Esophagus mucosa (tissue), 1 donor: ENCODE results near the gene ZNF500. TPM values are rescaled to one million over a fixed set of nuclear protein-coding genes. Genes with fewer than 3 reads are reported as not detected.
"Not testable (repeated sequence)": the region's sequence is repeated elsewhere in the genome, so short reads cannot be mapped to it uniquely, and the experiment has no call there.

Source experiments
- ATAC-seq: fragments of 200-7000 bp; cut with Tn5 transposase; one replicate; pipeline ENCODE4 v1.9.1; 2020
- total RNA-seq: library from RNA; stranded (reverse); gene quantifications from one replicate; pipeline ENCODE4 v1.2.4, GENCODE V29; 2023
- donor health status: DM: yes; HTN: yes; CAD: no.

Gene ZNF500
- total RNA-seq, 1 donor from 2014 or later, result 5.2 TPM

DNA sequence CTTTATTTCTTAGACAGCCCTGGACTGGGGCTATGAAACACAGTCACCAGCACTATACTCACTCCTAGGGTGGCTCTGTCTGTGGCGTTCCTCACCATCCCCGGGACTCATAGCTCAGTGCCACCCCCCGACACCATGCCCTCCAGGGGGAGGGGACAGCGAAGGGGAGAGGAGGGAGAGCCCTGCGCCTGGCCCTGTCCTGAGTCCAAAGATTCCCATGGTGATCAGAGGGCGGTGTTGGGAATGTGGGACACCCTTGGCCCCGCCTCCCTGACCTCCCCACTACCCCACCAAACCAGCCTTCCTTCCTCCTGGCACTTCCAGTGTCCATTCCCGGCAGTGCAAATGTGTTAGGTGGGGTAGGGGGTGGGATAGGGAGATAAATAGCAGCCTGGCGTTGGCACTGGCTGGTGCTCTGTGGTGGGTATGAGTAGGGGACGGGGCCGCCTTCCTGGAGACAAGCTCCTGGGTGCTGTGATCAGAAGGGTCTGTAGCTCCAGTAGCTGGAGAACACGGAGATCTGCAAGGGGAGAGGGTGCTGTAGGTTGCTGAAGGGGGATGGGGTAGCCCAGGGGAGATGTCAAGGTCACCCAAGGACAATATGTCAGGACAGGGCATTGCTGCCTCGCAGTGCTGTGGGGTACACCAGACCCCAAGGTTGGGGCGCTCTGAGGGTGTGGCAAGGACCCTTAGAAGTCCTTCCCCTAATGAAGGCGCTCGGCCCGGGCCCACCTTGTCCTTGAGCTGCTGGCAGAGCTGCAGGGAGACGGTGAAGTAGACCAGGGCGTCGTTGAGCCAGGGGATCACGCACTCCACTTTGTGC is 30.2 kb upstream of the ZNF500 start:
- ATAC-seq, result no peak

DNA sequence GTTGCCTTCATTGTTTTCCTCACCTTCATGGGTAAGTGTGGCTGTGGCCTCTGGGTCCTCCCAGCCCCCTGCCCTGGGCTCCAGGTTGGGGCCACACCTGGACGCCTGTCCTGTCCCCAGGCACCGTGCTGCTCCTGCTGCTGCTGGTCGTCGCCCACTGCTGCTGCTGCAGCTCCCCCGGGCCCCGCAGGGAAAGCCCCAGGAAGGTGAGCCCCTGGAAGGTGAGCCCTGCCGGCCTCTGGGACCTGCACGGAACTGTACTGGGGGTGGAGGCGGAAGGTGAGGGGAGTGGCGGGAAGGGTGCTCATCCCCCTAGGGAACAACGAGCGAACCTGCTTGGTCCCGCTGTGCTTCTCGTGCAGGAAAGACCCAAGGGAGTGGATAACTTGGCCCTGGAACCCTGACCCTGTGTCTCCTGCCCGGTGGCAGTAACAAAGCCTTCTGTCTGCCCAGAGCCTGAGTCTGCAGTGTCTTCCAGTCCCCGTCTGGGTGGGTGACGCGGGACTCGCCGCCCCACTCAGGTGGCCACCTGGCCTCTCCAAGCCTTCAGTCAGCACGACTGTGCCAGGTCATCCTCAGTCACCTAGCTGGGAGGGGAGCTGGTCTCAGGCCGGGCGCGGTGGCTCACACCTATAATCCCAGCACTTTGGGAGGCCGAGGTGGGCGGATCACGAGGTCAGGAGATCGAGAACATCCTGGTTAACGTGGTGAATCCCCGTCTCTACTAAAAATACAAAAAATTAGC is 29.0 kb upstream of the ZNF500 start:
- ATAC-seq, result no peak

DNA sequence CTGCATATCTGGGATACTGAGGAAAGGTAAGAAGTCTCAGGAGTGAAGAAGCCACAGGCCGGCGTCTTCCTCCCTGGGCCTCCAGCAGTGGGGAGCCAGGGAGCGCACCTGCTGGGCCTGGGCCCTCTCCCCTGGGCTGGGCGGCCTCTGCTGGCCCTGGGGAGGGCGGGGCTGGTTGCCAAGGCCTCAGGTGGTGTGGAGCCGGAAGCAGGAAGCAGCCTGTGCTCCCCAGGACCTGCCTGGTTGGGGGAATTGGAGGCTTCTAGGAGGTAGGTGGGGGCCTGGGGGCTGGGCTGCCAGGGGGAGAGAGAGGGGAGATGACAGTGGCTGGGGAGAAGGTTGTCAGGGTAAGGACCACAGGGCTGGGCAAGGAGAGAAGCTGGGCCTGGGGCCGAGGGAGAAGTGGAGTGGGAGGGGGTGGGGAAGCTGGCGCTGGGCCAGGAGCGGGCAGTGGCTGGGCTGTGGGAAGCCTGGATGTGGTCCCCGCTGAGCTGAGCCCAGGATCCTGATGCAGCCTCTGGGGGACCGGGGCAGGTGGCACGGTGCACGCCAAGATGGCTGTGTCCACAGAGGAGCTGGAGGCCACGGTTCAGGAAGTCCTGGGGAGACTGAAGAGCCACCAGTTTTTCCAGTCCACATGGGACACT is 28.3 kb upstream of the ZNF500 start, which contains the start of gene SMIM22:
Gene SMIM22, plus strand, starts transcription at position 189 of the 647 bp plus-strand sequence. Its CDS starts 366 bp downstream, at position 555.
- peak; percentile 44 for ATAC-seq

DNA sequence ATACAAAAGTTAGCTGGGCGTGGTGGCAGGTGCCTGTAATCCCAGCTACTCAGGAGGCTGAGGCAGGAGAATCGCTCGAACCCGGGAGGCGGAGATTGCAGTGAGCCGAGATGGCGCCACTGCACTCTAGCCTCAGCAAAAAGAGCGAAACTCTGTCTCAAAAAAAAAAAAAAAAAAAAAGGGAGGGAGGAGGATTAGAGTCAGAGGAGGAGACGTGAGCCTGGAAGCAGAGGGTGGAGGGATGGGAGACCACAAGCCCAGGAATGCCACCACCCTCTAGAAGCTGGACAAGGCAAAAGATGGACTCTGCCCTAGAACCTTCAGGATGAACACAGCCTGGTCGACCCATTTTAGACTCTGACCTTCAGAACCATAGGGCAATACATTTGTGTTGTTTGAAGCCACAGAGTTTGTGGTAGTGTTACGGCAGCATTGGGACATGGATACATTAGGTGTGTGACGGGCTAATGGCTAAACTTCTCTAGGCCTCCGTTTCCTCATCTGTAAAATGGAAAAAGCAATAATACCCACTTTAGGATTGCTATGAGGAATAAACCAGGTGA is 26.1 kb upstream of the ZNF500 start:
- no peak for ATAC-seq

DNA sequence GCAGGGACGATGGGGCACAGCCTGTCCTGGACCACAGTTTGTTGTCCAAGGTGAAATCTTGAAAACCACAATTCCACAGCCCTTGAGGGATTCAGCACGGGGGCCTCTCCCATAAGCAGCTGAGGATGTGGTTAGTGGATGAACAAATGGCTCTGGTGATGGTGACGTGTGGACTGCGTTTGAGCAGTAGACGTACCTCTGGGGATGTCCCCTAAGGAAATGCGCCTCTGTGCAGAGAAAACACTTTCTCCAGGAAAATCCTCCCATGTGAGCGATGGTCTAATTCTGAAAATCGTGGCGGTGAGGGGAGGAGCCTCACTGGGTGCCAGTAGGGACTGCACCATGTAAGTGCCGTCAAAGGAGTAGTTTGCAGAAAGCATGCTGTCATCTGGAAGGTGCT is 23.9 kb upstream of the ZNF500 start:
- no peak for ATAC-seq

DNA sequence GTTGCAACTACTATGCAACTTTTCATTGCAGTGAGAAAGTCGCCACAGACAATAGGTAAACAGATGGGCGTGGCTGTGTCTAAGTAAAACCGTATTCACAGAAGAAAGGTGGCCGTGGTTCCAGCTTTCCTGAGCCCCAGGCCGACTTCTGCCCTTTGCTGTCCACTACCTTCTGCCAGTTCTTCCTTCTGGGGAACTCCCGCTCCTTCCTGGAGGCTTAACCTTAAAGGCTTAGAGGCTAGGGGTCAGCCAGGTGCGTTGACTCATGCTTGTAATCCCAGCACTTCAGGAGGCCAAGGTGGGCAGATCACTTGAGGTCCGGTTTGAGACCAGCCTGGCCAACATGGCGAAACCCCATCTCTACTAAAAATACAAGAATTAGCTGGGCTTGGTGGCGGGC is 23.3 kb upstream of the ZNF500 start:
- ATAC-seq, result no peak

DNA sequence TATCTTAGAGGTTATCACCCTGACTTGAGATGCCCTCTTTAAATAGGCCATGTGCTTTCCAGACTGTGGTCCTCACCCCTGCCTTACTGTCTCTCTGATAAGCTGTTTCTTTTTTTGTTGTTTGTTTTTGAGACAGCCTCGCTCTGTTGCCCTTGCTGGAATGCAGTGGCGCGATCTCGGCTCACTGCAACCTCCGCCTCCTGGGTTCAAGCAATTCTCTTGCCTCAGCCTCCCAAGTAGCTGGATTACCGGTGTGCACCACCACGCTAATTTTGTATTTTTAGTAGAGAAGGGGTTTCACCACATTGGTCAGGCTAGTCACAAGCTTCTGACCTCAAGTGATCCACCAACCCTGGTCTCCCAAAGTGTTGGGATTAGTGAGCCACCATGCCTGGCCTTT is 21.9 kb upstream of the ZNF500 start:
- no peak for ATAC-seq

DNA sequence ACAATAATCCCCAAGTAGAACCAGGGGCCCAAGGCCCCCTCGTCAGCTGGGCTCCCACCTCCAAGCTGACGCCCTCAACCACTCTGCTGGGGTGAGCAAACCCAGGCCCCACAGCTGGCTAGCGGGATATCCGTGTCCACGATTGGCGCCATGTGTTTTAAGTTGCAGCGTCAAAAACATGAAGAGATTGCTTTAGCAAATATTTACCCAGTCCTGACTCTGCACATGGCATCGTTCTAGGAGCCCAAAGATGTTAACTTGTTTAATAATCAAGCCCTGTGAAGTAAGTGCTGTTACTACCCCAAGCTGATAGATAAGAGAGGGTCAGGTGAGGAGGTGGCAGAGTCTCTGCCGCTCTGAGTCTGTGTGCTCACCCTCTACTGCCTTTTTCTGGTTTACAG is 21.5 kb upstream of the ZNF500 start:
- no peak for ATAC-seq

DNA sequence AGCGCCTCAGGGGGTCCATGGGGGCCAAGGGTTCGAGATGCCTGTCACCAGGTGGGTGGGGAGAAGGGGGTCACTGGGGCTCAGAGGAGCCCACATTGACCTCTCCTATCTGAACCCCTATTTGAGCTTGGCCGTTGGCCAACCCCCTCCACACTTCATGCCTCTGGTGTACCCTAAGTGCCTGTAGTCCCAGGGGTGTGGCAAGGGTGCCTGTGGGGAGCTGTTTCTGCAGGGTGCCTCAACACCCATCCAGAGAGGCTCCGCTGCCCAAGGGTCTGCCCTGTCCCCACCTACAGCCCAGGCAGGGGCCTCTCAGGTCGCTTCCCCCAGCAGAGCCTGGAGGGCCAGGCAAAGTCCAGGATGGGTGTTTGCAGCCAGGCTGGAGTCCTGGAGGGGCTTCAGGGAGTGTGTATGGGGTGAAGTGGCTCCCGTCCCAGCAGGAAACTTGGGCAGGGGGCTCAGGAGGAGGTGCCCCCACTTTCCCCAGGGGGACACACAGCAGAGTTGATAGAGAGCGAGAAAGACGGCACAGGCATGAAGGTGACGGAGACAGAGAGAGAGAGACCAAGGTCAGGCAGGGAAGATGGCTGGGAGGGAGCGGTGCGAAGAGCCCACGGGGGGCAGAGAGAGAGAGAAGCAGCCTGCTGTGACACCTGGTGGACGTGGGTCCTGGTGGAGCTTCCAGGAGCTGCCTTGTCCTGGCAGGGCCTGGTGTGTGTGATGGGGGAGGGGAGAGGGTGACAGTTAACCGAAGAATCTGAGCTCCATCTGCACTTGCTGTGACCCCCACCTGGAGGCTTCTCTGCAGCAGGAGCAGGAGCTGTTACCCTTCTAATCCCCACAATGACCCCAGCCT is 20.9 kb upstream of the ZNF500 start, which contains the start of gene SEPTIN12:
Gene SEPTIN12, minus strand, starts transcription at position 719 of the 856 bp plus-strand sequence. Its CDS starts 700 bp downstream, at position 19.
- ATAC-seq, result peak; percentile 15

DNA sequence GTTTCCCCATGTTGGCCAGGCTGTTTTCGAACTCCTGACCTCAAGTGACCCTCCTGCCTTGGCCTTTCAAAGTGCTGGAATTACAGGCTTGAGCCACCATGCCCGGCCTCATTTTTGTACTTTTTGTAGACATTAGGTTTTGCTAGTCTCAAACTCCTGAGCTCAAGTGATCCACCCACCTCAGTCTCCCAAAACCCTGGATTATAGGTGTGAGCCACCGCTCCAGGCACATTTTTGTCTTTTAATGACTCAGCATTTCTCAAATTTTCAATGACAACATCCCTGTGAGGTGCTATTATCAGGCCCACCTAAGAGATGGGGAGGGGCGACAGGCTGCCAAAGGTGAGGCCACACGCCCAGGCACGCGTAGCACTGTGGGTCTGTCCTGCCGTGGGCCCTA is 20.1 kb upstream of the ZNF500 start:
- peak; percentile 24 for ATAC-seq

DNA sequence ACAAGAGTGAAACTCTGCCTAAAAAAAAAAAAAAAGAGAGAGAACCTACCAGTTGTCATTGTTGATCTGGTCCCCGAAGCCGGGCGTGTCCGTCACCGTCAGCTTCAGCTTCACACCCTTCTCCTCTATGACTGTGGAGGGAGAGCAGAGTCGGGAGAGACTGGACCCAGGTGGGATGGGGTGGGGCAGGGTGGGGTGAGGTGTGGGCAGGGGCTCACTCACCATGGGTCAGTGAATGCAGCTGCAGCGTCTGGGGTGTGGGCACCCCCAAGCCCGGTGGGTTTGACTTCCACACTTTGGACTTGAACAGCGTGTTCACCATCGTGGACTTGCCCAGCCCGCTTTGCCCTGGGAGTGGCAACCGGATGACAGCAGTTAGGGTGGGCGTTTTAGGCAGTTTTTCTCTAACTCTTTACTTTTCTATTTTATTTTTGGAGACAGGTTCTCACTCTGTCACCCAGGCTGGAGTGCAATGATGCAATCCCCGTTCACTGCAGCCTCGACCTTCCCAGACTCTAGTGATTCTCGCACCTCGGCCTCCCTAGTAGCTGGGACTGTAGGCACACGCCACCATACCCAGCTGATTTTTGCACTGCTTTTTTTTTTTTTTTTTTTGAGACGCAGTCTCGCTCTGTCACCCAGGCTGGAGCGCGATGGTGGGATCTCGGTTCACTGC is 18.9 kb upstream of the ZNF500 start:
- ATAC-seq, result peak; percentile 6

DNA sequence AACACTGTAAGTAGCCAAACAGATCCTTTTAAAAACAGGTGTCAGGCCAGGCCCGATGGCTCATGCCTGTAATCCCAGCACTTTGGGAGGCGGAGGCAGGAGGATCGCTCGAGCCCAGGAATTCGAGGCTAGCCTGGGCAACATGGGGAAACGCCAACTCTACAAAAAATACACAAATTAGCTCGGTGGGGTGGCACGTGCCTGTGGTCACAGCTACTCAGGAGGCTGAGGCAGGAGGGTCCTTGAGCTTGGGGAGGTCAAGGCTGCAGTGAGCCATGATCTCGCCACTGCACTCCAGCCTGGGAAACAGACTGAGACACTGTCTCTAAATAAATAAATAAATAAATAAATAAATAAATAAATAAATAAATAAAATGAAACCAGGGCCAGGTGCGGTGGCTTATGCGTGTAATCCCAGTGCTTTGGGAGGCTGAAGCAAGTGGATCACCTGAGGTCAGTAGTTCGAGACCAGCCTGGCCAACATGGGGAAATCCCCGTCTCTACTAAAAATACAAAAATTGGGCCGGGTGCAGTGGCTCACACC is 17.6 kb upstream of the ZNF500 start:
- not testable (repeated sequence) for ATAC-seq

DNA sequence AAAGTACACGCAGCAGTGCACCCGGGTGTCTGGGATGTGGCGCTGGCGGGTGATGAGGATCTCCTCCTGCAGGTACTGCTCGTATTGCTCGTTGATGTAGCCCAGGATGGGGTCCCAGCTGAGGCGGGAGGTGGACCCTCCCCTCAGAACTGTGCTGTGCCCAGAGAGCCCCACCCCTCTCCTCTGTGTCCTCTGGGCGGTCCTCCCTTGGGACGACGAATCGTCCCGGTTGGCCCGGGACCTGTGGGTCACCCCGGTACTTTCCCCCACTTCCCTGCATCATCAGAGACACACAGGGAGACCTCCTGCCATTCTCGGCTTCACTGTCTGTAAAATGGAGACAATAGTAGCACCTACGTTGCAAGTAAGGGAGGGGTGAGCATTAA is 17.0 kb upstream of the ZNF500 start:
- no peak for ATAC-seq

DNA sequence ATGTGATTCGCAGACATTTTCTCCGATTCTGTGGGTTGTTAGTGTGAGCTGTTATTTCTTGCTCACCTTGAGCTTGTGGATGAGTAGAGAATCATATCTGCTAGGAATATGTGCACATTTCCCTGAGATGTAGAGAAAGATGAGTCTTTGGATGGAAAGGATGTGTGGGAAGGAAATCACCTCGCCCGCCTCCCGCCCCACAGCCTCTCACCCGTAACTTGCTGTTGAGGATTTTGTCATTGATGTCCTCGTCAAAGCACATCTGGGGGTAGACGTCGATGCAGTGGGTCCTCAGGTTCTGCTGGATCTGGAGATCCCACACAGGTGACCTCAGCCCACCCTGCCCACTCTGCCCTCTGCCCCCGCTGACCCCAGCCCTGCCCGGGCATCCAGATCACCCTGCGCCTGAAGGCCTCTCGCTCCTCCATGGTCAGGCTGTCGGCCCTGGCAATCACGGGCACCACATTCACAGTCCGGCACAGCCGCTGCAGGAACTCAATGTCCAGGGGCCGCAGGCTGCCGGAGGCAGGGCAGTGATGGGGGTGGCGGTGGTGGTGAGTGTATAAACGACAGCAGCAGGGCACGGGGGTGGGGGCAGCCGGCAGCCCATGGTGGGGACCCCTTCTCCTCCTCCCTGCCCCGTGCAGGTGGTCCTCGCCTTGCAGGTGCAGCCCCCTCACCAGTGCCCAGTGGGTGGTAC is 16.4 kb upstream of the ZNF500 start:
- ATAC-seq, result no peak

DNA sequence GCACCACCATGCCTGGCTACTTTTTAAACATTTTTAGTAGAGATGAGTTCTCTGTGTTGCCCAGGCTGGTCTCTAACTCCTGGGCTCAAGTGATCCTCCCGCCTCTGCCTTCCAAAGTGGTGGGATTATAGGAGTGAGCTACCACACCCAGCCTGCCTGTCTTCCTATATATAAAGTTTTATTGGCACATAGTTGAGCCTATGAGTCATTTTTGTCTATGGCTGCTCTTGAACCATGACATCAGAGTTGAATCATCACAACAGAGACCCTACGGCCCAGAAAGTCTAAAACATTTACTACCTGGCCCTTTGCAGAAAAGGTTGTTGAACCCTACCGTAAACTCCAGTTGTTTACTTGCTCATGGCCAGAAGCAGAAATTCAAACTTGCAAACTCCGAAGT is 13.3 kb upstream of the ZNF500 start:
- peak; percentile 41 for ATAC-seq

DNA sequence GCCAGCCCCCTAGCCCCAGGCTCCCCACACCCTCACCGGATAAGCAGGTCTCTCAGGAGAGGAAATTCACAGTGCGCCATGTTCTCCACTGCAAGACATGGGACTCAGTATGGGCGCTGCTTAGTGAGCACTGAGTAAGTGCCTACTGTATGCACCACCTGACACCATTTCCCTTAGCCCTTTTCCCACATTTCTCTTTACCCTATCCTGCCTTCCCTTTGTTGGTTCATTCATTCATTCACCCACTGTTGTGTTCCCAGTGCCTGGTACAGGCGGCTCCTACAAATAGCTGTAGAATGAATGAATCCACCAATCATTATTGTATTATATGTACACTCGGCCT is 11.1 kb upstream of the ZNF500 start:
- ATAC-seq, result no peak

DNA sequence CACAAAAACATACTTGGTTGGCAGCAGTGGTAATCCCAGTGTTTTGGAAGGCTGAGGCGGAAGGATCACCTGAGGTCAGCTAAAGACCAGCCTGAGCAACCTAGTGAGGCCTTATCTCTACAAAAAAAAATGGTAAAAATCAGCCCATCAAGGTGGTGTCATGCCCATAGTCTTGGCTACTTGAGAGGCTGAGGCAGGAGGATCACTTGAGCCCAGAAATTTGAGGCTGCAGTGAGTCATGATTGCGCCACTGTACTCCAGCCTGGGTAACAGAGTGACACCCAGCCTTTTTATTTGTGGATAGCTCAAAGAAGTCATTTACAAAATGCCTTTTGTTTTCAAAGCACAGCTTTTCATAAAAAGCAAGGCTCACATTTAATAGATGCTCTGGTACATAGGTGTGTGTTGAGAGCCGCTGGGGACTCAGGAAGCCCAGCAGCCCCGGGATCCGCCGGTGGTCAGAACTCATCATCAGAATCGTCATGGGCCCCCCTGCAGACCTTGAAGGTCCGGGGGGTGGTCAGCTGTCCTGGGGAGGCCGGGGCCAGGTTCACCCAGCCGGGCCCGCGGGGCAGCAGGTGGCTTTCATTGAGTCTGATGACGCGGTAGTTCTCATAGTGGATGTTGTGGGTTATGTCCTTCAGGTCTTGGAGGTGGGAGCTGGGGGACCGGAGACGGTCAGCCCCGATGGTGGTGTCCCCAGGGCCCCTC is 10.5 kb upstream of the ZNF500 start:
- no peak for ATAC-seq

DNA sequence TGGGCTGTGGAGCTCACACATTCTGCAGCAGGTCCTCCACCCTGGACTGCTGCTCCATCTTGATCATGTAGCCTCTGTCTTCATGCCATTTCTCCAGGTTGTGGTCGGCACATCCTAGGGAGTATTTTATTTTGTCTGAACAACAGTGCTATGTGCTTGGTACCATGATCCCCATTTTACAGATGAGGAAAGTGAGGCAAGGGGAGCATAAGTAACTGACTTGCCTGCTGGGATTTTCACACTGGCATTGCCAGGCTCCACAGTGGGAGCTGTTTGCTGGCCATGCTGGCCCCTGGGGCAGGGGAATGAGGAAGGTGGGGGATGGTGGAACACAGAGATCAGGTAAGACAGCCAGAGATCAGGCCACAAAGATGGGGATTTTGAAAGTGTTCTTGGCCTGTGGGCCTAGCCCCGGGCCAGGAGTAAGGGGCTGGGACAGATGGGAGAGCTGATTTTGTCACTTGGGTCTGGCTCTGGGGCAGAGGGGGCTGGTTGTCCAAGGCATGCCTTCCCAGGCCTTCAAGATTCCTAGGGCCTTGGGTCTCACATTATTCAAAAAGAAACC is 9.3 kb upstream of the ZNF500 start:
- no peak for ATAC-seq

DNA sequence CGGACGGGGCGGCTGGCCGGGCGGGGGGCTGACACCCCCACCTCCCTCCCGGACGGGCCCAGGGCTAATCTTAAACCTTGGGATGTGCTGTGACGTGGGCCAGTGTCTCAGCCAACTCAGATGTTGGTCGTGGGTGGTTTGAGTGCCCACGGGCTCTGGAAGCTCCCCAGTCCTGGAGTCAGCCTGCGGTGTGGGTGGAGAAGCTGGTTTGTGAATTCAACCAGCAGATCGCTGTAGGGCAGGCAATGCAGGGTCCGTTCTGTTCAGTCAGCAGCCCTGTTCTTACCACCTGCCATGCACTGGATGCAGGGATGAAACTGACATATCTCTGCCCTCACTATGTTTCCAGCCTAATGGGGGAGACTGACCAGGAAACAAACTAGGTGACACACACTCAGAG is 8.0 kb upstream of the ZNF500 start:
- ATAC-seq, result no peak

DNA sequence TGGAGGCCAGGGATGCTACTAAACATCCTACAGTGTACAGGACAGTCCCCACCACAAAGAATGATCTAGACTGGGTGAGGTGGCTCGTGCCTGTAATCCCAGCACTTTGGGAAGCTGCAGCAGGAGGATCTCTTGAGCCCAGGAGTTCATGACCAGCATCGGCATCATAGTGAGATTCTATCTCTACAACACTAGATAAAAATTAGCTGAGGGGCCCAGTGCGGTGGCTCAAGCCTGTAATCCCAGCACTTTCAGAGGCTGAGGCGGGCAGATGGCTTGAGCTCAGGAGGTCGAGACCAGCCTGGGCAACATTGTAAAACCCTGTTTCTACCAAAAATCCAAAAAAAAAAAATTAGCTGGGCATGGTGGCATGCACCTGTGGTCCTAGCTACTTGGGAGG is 5.4 kb upstream of the ZNF500 start:
- ATAC-seq, result no peak
